CD4-positive, alpha-beta T cell (primary cell): ENCODE data around the gene CETN1. TPM values are rescaled to one million over a fixed set of nuclear protein-coding genes. Genes with fewer than 3 reads are reported as not detected.

Source experiments
- ATAC-seq: fragments of 200-7000 bp; cut with Tn5 transposase; one replicate; pipeline ENCODE4 v1.10.0; 2022; ENCODE audit warnings: mild to moderate bottlenecking; ENCODE audit not compliant: poor library complexity
- CTCF ChIA-PET: fragments of 350-600 bp; sonication (Branson Sonifier 250); formaldehyde crosslinking; loops from one replicate; lab custom pipeline; 2021; ENCODE audit warnings: antibody characterized with exemption, inconsistent platforms; lab: Charles Lee
- POLR2A ChIA-PET: fragments of 350-600 bp; sonication (Branson Sonifier 250); formaldehyde crosslinking; loops from one replicate; lab custom pipeline; 2021; ENCODE audit warnings: antibody characterized with exemption, inconsistent platforms; lab: Charles Lee
- DNase-seq, 14 experiments: peaks; one replicate each; pipeline ENCODE4 v3.0.0-alpha.2; 2013 to 2020; ENCODE audit warnings: mixed read lengths in 2 of 14
- H3K27ac ChIP-seq, 2 donors: one replicate each; pipeline versions ENCODE4 v1.5.1 to v1.7.0; 2013; ENCODE audit warnings: low read length in 2 of 2, low read depth in 1 of 2, mild to moderate bottlenecking in 1 of 2
- H3K27me3 ChIP-seq, 2 experiments: 1 replicate in 1 of 2; 2 replicates in 1 of 2; pipeline versions ENCODE4 v1.6.1 to v1.7.0; 2013; ENCODE audit warnings: low read length in 2 of 2, control low read depth in 1 of 2, mild to moderate bottlenecking in 1 of 2, moderate library complexity in 1 of 2; ENCODE audit not compliant: insufficient read depth in 2 of 2, control insufficient read depth in 1 of 2
- H3K36me3 ChIP-seq: one replicate; pipeline ENCODE4 v1.6.1; 2013; ENCODE audit warnings: low read length, control low read depth; ENCODE audit not compliant: insufficient read depth
- H3K4me1 ChIP-seq: one replicate; pipeline ENCODE4 v1.6.1; 2013; ENCODE audit warnings: low read length, control low read depth; ENCODE audit not compliant: insufficient read depth
- H3K4me3 ChIP-seq: one replicate; pipeline ENCODE4 v1.5.1; 2013; ENCODE audit warnings: mild to moderate bottlenecking, low read length, moderate library complexity
- H3K9me3 ChIP-seq, 2 experiments: 1 replicate in 1 of 2; 2 replicates in 1 of 2; pipeline versions ENCODE4 v1.6.1 to v1.7.0; 2013; ENCODE audit warnings: low read length in 2 of 2, mild to moderate bottlenecking in 2 of 2, control low read depth in 1 of 2, moderate library complexity in 1 of 2; ENCODE audit not compliant: control insufficient read depth in 1 of 2, insufficient read depth in 1 of 2
- H3K27ac Mint-ChIP-seq: one replicate; pipeline ENCODE4 v1.8.0; 2020; ENCODE audit warnings: mixed read lengths
- H3K27me3 Mint-ChIP-seq: one replicate; pipeline ENCODE4 v1.8.0; 2021; ENCODE audit warnings: mixed read lengths
- H3K36me3 Mint-ChIP-seq: one replicate; pipeline ENCODE4 v1.8.0; 2021; ENCODE audit warnings: low read depth, mixed read lengths
- H3K4me1 Mint-ChIP-seq: one replicate; pipeline ENCODE4 v1.8.0; 2021; ENCODE audit warnings: low read depth, mixed read lengths
- H3K4me3 Mint-ChIP-seq: one replicate; pipeline ENCODE4 v1.8.0; 2020; ENCODE audit warnings: mild to moderate bottlenecking, mixed read lengths
- H3K9me3 Mint-ChIP-seq: one replicate; pipeline ENCODE4 v1.8.0; 2020; ENCODE audit warnings: mixed read lengths
- intact Hi-C, 2 experiments: fragments of 100-400 bp; cut with DNase I in 1 of 2; cut with micrococcal nuclease in 1 of 2; formaldehyde crosslinking; loops; one replicate each; pipeline versions ENCODE4 v1.15.1 to v1.9.0; 2023 to 2025; cut with DNase I, micrococcal nuclease
- total RNA-seq, 174 experiments: library from RNA in 2 of 174; stranded (reverse) in 2 of 174; gene quantifications; one replicate each; pipeline ENCODE4 v1.2.3 and lab custom pipeline; 2021 to 2026
- TF ChIP-seq, protein P1 (sequence below): fragments of 200-600 bp; IDR thresholded peaks from one replicate; pipeline ENCODE4 v1.8.0; 2022; ENCODE audit warnings: antibody characterized with exemption, mild to moderate bottlenecking

The CETN1 gene
- total RNA-seq, 2 experiments from 2014 or later = not detected

DNA sequence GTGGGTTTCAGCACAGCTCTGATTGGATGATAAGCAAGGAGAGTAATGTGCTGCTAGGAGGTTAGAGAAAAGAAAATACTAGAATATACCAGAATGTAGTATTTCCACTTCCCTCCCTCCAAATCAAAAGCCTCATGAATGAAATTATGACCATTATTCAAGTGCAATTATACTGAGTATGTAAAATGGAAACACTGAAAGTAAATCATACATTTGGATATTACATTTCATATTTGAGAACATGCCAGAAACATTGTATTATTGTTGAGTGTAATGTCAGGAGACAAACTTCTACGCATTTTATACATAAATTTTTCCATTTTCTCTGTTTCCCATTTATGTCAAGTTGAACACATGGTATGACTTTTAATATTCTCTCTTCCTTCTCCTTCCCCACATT lies 942 bp upstream of the CETN1 start:
- ATAC-seq (no peak), DNase-seq (no peak)
- H3K4me1 ChIP-seq = no peaks in the 10 kb centered on the region
- ChIA-PET POLR2A (no interaction called here), CTCF (no interaction called here)
- Mint-ChIP-seq H3K36me3 (no peaks in the 10 kb centered on the region), H3K4me3 (no peak overlapping the region), H3K27ac (no peak overlapping the region), H3K4me1 (no peaks in the 10 kb centered on the region), H3K9me3 (no peaks in the 10 kb centered on the region), H3K27me3 (peaks cover 20% of the 10 kb centered on the region)
- intact Hi-C loops = no loop called here
- TF ChIP-seq, protein P1, sequence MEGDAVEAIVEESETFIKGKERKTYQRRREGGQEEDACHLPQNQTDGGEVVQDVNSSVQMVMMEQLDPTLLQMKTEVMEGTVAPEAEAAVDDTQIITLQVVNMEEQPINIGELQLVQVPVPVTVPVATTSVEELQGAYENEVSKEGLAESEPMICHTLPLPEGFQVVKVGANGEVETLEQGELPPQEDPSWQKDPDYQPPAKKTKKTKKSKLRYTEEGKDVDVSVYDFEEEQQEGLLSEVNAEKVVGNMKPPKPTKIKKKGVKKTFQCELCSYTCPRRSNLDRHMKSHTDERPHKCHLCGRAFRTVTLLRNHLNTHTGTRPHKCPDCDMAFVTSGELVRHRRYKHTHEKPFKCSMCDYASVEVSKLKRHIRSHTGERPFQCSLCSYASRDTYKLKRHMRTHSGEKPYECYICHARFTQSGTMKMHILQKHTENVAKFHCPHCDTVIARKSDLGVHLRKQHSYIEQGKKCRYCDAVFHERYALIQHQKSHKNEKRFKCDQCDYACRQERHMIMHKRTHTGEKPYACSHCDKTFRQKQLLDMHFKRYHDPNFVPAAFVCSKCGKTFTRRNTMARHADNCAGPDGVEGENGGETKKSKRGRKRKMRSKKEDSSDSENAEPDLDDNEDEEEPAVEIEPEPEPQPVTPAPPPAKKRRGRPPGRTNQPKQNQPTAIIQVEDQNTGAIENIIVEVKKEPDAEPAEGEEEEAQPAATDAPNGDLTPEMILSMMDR = no peak
- no peaks in the 10 kb centered on the region for H3K9me3 ChIP-seq
- no peak overlapping the region for H3K27ac ChIP-seq
- no peaks in the 10 kb centered on the region for H3K36me3 ChIP-seq
- H3K27me3 ChIP-seq = peaks cover 0 to 2% of the 10 kb centered on the region in 2 experiments
- H3K4me3 ChIP-seq = no peak overlapping the region

- ATAC-seq (no peak), DNase-seq (no peak)
- H3K4me1 Mint-ChIP-seq = no peaks in the 10 kb centered on the region
- no peaks in the 10 kb centered on the region for H3K36me3 Mint-ChIP-seq
- no peak overlapping the region for H3K4me3 Mint-ChIP-seq
- H3K27ac Mint-ChIP-seq = no peak overlapping the region
- H3K4me3 ChIP-seq = no peak overlapping the region
- intact Hi-C loops = no loop called here
- no peaks in the 10 kb centered on the region for H3K27me3 ChIP-seq
- no peaks in the 10 kb centered on the region for H3K36me3 ChIP-seq
- H3K27me3 Mint-ChIP-seq = peaks cover 25% of the 10 kb centered on the region
- no peaks in the 10 kb centered on the region for H3K9me3 ChIP-seq
- no peaks in the 10 kb centered on the region for H3K9me3 Mint-ChIP-seq
- no peaks in the 10 kb centered on the region for H3K4me1 ChIP-seq
- H3K27ac ChIP-seq = no peak overlapping the region
- POLR2A ChIA-PET = no interaction called here
- TF ChIP-seq, protein P1 = no peak
- CTCF ChIA-PET = no interaction called here
These were observed 916 bp downstream of the CETN1 start for GRCh38 chr18:581096-581495.

GRCh38 chr18:582465-582864 lies 2.3 kb downstream of the CETN1 start:
- Mint-ChIP-seq H3K4me1 (no peaks in the 10 kb centered on the region), H3K27ac (no peak overlapping the region), H3K36me3 (no peaks in the 10 kb centered on the region), H3K27me3 (peaks cover 27% of the 10 kb centered on the region), H3K9me3 (no peaks in the 10 kb centered on the region), H3K4me3 (no peak overlapping the region)
- POLR2A ChIA-PET = no interaction called here
- TF ChIP-seq, protein P1 = no peak
- intact Hi-C loops = no loop called here
- Histone ChIP-seq H3K4me3 (no peak overlapping the region), H3K27ac (no peak overlapping the region), H3K4me1 (no peaks in the 10 kb centered on the region), H3K27me3 (no peaks in the 10 kb centered on the region), H3K36me3 (no peaks in the 10 kb centered on the region), H3K9me3 (no peaks in the 10 kb centered on the region)
- CTCF ChIA-PET = no interaction called here
- DNase-seq (no peak), ATAC-seq (no peak)
